ENCODE results near the gene MSI2. TPM values are rescaled to one million over a fixed set of nuclear protein-coding genes. Genes with fewer than 3 reads are reported as not detected.

The MSI2 gene
- total RNA-seq, 1 donor = 12.6 TPM

GRCh38 chr17:57328109-57328882 lies 72.0 kb downstream of the MSI2 start:
- H3K4me3 ChIP-seq (ENCODE audit: low read depth, low read length) = no peak overlapping the region
- no peak for TF ChIP-seq CTCF (IDR thresholded peaks at IDR 0.05; ENCODE audit: insufficient read depth, low read length)
- DNase-seq (ENCODE audit: low read depth) = no peak

- no peak for TF ChIP-seq CTCF (IDR thresholded peaks at IDR 0.05; ENCODE audit: insufficient read depth, low read length)
- DNase-seq (ENCODE audit: low read depth) = no peak
- no peak overlapping the region for H3K4me3 ChIP-seq (ENCODE audit: low read depth, low read length)
These were observed 73.3 kb downstream of the MSI2 start for GRCh38 chr17:57329380-57330214.

GRCh38 chr17:57330587-57330986 lies 74.3 kb downstream of the MSI2 start:
- no peak for DNase-seq (ENCODE audit: low read depth)
- no peak for TF ChIP-seq CTCF (IDR thresholded peaks at IDR 0.05; ENCODE audit: insufficient read depth, low read length)
- no peak overlapping the region for H3K4me3 ChIP-seq (ENCODE audit: low read depth, low read length)

GRCh38 chr17:57331423-57331822 lies 75.1 kb downstream of the MSI2 start:
- no peak for TF ChIP-seq CTCF (IDR thresholded peaks at IDR 0.05; ENCODE audit: insufficient read depth, low read length)
- no peak for DNase-seq (ENCODE audit: low read depth)
- H3K4me3 ChIP-seq (ENCODE audit: low read depth, low read length) = no peak overlapping the region

- no peak overlapping the region for H3K4me3 ChIP-seq (ENCODE audit: low read depth, low read length)
- no peak for DNase-seq (ENCODE audit: low read depth)
- TF ChIP-seq CTCF (IDR thresholded peaks at IDR 0.05; ENCODE audit: insufficient read depth, low read length) = no peak
These were observed 76.2 kb downstream of the MSI2 start for GRCh38 chr17:57332501-57332900.

DNA sequence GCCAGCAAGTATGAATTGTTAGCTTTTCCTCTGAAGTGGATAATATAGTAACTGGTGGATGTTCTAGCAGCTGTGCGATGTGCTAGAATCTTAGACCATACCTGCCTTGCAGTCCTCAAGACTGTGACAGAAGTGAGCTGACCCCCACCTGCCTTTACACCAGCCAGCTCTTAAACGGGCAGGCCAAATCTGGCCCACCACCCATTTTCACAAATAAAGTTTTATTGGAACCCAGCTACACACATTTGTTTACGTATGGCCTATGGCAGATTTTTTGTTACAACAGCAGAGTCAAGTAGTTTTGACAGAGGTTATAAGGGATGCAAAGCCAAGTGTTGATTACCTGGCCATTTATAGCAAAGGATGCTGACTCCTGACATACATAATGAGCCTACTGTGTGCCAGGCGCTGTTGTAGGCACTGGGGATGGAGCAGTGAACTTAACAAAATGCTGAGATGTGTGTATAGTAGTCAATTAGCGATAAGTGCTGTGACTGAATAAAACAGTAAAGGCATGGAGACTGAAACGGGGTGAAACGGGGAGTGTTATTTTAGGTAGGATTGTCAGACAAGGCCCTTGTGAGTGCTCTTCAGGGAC lies 79.0 kb downstream of the MSI2 start:
- DNase-seq (ENCODE audit: low read depth) = no peak
- no peak for TF ChIP-seq CTCF (IDR thresholded peaks at IDR 0.05; ENCODE audit: insufficient read depth, low read length)
- H3K4me3 ChIP-seq (ENCODE audit: low read depth, low read length) = no peak overlapping the region

Data from fibroblast of the aortic adventitia (primary cell).